Bone marrow (tissue), 2 donors: ENCODE measurements around the gene KLHL8.
"Not testable (repeated sequence)": the region's sequence is repeated elsewhere in the genome, so short reads cannot be mapped to it uniquely, and the experiment has no call there.

Experiments used
- DNase-seq, 2 donors: peaks; one replicate each; lab custom pipeline; 2025; lab: John Stamatoyannopoulos, UW

The KLHL8 gene

DNA sequence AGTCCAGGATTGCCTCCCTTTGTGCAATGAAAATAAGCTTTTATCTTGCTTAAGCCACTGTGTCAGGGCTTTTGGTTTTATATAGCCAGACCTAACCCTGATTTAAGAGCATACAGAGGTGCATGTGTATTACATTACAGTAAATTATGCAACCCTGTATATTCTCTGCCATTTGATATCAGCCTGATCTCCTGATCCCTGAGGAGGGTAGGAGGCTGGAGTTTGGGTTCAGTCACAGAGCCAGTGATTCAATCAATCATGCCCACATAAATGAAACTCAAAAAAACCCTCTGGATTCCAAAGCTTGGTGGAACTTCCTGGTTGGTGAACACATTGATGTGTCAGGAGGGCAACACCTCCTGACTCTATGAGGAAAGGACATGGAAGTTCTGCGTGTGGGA lies 7.3 kb upstream of the KLHL8 start:
- DNase-seq: no peak

DNA sequence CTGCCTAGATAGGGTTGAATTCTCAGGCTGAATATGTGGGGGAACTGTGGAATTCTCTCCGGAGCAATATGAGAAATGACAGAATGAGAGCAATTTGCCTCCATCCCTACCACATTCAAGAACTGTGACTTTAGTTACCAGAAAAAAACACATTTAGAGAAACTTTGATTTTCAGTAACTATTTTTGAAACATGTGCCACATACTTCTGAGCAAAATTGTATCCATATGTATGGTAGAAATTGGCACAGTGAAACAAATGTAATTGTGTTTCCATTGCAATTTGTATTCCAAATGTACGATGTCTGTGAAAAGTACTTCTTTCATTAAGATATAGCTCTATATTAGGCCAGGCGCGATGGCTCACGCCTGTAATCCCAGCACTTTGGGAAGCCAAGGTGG lies 5.5 kb upstream of the KLHL8 start:
- no peak for DNase-seq

DNA sequence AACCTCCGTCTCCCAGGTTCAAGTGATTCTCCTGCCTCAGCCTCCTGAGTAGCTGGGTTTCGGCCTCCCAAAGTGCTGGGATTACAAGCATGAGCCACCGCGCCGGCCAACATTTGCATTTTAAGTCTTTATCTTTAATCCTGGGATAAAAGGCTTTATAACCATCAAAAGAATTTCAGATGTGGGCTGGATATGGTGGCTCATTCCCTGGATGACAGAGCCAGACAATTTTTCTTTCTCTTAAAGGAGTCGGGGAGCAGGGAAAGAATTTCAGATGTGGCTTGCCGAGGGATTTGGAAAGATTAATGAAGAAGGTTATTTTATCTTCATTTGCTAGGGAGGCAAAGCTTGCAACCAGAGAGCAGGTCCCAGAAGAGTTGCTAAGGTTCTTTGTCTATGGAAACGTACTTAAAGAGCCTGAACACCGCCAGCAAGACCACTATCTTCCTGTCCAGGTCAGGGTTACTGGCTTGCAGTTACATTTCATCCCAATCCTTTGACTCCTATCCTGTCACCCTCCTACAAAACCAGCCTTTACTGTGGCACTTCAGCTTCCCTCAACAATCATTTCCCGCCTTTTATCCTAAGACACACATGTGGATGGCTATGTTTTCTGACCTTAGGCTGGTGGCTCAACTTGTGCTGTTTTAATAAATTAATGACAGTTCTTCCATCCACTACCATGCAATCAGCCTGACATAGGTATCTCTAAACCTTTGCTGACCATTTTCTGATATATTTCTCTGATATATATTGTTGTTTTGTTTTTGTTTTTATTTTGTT lies 3.9 kb upstream of the KLHL8 start:
- no peak for DNase-seq

DNA sequence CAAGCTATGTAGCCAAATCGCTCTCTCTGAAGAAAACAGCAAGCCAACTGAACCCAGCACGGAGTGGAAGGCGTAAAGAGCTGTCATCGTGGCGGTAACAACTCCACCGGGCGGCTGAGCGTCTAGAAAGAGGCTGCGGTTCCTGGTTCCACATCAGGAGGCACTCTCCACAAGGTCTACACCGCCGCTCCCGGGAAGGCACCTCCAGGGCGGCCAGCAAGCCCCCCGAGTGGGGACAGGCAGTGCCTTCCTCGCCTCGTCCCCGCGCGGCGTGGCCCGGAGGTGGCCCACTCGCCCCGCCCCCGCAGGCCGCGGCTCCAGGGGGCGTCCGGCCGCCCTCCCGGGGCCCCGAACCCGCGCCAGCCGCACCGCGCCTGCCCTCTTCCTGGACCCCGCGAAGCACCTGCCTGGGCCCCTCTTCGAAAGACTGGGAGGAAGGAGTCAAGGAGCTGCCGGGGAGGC lies 755 bp downstream of the KLHL8 start:
- DNase-seq: peak in 1 of 2 donors; percentile 46

DNA sequence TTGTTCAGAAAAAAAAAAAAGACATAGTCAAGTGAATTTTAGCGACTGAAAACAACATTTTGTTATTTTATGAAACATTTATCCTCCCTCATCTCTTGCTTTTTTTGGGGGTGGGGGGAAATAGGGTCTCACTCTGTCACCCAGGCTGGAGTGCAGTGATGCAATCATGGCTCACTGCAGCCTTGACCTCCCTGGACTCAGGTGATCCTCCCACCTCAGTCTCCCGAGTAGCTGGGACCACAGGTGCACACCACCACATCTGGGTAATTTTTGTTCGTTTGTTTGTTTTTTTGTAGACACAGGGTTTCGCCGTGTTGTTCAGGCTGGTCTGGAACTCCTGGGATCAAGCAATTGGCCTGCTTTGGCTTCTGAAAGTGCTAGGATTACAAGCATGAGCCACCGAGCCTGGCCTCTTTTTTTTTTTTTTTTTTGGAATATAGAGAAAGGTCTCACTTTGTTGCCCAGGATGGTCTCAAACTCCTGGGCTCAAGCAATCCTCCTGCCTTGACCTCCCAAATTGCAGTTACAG lies 3.1 kb downstream of the KLHL8 start:
- DNase-seq: not testable (repeated sequence)

DNA sequence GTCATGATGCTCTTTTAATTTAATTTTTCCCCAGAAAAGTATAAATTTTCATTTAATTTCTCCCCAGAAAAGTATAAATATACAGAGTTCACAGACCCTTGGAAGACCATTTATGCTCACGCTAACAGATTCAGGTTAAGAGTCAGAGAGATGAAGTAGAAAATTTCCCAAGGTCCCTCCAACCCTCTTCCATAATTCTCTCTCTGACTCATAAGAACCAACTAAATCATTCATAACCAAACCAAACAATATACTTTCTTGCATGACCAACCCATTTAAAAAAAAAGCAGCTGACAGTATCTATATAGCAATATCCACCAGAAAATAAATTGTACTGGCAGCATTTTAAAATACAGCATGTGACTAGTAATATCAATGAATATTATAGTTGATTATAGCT lies 3.9 kb downstream of the KLHL8 start:
- DNase-seq: no peak

DNA sequence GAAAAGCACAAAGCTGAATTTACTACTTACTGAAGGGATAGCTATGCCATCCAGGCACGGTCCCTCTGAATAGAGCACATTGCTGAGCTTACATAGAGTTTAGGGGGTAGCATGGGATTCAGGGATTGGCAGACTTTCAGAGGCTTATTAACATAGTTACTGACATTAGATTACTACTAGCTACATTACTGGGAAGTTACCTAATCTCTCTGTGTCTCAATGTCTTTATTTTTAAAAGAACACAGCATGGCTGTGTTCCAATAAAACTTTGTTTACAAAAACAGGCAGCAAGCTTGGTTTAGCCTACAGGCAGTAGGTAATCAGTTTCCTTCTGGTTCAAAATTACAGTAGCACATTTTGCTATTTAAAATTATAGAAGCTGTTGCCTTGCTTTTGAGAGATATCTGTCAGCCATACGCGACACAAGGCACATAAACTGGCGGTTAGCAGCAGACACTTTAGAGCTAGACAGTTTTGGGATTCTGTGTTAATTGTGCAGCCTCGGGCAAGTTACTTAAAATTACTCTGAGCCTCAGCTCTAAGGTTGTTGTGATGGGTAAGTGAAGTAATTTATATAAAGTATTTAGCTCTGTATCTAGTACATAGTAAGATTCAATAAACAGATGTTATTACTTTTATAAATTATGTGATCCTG lies 6.9 kb downstream of the KLHL8 start:
- no peak for DNase-seq

DNA sequence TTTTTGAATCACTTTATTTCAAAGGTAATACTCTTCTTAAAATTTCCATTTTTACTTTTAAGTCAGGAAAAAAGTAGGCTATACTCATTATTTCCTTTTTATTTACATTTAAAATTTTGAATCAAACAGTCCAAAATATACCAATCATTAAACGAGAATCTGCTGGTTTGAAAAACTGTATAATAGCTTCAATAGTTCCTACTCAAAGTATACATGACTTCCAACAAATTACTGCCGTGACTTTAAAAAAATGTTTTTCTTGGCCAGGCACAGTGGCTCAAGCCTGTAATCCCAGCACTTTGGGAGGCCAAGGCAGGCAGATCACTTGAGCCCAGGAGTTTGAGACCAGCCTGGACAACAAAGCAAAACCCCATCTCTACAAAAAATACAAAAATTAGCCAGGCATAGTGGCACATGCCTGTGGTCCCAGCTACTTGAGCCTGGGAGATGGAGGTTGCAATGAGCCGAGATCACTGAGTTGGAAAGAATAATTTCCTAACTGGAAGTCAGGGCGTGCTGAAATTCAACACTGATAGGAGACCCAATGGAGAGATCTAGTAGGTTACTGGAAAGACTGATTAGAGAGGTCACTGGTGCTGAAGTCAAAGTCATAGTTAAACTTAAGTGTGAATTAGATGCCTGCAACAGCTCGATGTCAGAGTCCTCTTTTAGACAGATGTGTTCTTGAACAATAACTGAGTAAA lies 9.0 kb downstream of the KLHL8 start:
- no peak for DNase-seq

DNA sequence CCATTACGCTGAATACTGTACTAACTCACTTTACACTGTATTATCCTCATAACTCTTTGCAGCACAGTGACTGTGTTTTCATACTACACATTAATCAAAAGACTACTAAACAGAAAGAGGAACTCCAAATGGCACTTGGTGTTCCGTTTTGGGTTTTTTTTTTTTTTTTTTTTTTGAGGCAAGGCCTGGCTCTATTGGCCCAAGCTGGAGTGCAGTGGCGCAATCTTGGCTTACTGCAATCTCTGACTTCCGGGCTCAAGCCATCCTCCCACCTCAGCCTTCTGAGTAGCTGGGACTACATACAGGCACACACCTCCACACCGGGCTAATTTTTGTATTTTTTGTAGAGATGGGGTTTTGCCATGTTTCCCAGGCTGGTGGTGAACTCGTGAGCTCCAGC lies 10.7 kb downstream of the KLHL8 start:
- peak; percentile 32 to 89 for DNase-seq

DNA sequence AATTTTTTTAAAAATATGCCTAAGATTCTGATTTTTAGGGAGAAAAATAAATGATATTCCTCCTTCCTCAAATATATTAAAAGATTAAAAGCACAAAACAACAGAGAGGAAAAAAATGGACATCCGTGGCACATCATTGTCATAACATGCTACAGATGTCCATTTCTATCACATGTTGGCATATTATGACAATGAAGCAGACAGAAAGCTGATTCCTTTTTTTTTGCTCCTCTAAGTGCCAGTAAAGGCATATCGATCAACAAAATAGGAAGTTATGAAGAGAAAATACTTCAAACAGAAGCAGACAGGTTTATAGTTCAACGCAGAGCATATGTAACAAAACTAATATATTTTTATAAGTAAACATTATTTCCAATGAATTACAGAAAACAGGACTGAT lies 11.2 kb downstream of the KLHL8 start:
- no peak for DNase-seq

DNA sequence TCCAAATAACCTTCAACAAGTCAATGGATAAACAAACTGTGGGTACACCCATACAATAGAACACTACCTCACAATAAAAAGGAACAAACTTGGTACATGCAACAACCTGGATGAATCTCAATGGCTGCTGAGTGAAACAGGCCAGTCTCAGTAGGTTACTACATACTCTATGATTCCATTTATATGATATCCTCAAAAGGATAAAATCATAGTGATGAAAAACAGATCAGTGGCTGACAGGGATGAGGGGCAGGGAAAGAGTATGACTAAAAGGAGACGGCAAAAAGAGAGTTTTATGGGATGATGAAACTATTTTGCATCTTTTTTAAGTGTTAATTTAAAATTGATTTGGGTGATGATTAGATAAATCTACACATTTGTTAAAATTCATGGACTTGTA lies 15.9 kb downstream of the KLHL8 start:
- DNase-seq: no peak

DNA sequence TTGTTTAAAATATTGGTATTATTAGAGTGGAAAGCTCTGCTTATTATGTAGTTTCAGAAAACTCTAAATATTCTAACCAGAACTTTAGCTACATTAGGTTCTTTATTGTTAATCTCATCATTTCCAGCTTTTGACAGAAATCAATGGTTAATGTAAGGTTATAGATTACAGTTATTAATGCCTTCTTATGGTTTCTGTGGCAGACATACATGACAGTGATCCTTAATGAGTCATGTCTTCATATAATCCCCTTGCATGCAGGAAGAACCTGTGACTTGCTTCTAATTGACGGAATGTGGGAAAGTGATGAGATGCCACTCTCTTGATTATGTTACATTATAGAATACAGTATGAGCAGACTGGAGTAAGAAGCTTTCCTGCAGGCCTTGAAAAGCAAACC lies 23.5 kb downstream of the KLHL8 start:
- no peak for DNase-seq

DNA sequence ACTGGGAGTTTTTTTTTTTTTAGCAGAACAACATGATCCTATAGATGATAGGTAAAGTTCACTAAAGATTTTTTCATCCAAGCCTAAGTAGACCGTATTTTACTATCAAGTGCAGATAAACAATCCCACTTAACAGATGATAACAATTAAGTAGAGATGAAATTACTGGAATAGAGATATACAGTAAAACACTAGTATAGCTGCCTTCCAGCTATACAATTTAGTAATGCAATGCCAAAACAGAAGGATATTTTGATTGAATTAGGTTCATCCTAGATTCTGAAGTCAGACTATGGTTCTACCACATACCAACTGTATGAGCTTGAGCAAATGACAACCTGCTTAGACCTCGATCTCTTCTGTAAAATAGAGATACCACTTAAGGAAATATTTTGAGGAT lies 24.3 kb downstream of the KLHL8 start:
- no peak for DNase-seq

DNA sequence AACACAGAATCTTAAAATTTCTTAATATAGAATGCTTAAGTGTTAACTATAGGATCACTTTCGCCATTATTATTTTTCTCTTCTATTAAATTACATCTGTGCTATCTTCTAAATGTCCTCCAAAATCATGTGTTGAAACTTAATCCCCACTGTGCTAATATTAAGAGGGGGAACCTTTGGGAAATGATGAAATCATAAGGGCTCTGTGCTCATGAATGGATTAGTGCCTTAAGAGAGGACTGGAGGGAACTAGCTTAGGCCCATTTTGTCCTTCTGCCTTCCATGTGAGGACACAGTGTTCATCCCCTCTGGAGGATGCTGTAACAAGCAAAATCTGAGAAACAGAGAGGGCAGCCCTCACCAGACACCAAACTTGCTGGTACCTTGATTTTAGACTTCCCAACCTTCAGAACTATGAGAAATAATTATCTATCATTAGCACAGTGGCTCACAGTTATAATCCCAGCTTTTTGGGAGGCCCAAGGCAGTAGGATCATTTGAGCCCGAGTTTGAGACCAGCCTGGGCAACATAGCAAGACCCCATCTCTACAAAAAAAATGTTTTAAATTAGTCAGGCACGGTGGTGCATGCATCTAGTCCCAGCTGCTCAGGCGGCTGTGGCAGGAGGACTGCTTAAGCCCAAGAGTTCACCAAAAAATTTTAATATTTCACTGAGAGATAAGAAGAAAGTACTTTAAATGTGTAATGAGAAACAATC lies 26.3 kb downstream of the KLHL8 start:
- DNase-seq: no peak

DNA sequence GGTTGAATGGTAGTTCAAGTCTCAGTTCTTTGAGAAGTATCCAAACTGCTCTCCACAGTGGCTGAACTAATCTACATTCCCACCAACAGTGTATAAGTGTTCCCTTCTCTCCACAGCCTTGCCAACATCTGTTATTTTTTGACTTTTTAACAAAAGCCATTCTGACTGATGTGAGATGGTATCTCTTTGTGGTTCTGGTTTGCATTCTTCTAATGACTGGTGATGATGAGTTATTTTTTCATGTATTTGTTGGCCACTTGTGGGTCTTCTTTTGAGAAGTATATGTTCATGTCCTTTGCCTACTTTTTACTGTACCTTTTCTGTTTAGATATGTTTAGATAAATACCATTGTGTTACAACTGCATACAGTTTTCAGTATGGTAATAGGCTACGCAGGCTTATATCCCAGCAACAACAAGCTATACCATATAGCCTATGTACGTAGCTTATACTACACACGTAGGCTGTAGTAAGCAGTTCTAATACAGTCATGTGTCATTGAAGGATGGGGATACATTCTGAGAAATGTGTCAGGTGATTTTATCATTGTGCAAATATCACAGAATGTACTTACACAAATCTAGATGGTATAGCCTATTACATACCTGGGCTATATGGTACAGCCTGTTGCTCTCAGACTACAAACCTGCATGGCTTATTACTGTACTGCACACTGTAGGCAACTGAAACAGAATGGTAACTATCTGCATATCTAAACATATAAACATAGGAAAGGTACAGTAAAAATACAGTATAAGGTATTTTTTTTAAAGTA lies 28.1 kb downstream of the KLHL8 start:
- no peak for DNase-seq

DNA sequence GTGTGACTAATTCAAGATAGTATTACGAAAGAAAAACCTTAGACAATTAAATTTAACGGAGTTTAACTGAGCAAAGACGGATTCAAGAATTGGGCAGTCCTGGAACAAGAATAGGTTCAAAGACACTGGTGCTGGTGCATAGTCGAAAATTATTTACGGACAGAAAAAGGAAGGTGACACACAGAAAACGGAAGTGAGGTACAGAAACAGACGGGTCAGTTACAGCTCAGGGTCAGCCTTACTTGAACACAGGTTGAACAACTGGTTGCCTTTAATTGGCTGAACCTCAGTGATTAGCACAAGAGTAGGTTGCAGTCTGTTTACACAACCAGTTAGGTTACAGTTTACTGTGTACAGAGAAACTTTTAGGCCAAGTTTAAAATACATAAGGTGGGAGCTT lies 31.5 kb downstream of the KLHL8 start:
- no peak for DNase-seq

DNA sequence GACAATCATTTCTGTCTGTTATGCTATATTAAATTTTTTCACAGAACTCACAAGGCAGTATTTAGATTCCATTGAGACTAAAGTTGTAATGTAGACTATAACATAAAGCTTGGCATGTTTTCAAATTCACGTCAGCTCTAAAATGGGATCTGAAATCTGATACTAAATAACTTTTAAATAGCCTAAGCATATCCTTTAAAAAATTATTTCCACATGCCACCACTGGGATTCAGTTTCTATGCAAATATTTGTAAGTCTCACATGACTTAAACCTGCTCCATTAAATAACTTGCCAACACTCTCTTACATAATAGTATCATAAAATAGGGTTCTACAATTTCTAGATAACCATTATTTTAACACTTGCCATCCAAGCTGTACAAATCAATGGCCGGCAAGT lies 32.4 kb downstream of the KLHL8 start:
- no peak for DNase-seq

DNA sequence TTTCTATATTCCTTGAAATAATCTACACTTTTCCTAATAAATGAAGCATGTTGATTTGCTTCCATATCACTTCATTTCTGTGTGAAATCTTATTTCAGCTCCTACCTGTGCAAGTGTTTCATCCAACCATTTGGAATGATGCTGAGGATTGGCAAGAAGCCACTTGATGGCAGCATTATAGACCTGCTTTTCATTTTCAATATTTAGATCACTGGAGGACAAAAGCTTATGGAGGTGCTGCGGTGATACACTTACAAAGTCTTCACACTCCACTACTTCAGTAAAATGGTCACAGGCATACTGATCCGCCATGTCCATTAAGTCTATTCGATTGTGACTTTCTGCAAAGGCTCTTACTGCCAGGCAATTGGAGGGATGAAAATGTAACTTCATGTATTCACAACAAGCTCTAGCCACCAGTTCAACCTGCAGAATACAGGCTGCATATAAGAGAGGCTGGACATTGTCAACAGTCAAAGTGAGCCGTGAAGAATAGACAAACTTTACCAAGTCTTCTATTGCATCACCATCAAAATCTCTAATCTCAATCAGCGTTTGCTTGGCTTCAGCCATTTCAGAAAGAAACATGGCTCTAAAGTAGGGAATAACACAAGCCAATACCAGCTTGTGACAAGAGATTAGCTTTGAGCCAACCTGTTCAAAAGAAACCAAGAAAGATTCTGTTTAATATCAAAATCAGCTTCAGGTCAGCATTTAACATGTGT lies 35.1 kb downstream of the KLHL8 start:
- no peak for DNase-seq

DNA sequence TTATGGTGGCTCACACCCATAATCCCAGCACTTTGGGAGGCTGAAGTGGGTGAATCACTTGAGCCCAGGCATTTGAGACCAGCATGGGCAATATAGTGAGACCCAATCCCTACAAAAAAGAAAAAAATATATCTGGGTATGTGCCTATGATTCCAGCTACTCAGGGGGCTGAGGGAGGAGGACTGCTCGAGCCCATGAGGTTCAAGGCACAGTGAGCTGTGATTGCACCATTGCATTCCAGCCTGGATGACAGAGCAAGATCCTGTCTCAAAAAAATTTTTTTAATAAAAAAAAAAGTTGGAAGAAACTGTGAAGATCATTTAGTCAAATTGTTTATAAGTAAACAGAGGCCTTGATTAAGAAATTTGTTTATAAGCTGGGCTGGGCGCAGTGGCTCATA lies 39.7 kb downstream of the KLHL8 start:
- DNase-seq: no peak

DNA sequence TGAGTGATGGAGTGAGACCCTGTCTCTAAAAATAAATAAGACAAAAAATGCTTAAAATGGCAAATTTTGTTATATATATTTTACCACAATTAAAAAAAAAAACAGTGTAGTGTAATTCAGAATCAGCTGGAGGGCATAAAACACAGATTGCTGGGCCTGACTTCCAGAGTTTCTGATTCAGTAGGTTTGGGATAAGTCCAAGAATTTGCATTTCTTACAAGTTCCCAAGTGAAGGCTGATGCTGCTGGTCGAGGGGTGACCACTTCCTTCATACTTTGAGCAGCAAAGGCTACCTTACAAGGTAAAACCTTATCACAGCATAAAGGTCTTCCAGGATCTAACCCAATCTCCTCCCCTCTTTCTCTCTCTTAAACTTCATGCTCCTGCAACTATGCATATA lies 40.7 kb downstream of the KLHL8 start:
- no peak for DNase-seq

DNA sequence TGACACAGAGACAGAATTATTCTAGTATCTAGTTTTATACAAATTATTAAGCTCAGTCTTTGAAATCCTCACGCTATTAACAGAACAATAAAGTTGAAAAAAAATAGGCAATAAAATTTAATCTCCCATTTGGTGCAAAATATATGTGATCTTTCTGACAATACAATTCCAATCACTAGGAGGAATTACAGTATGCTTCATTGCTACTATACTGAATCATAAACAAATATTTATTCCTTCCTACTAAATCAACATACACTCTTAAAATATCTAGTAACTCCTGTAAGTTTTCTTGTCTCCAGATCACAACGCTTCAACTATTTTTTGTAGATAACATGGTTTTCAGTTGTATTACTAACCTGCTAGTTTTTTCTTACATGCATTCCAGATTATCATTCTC lies 45.7 kb downstream of the KLHL8 start:
- DNase-seq: no peak
